Left ventricle myocardium inferior (tissue), 1 donor: ENCODE results near the gene GMPPB. TPM values are rescaled to one million over a fixed set of nuclear protein-coding genes. Genes with fewer than 3 reads are reported as not detected.

Source experiments
- DNase-seq: peaks from one replicate; pipeline ENCODE4 v3.0.0-alpha.2; 2020
- H3K27ac ChIP-seq: fragments of 200-600 bp; replicated peaks from 2 replicates; pipeline ENCODE4 v1.8.0; 2021
- H3K27me3 ChIP-seq: fragments of 200-600 bp; 2 replicates; pipeline ENCODE4 v1.8.0; 2021; ENCODE audit warnings: low read depth
- H3K36me3 ChIP-seq: fragments of 200-600 bp; 2 replicates; pipeline ENCODE4 v1.8.0; 2021
- H3K4me1 ChIP-seq: fragments of 200-600 bp; 2 replicates; pipeline ENCODE4 v1.8.0; 2021
- H3K4me3 ChIP-seq: fragments of 200-600 bp; 2 replicates; pipeline ENCODE4 v1.8.0; 2021; ENCODE audit warnings: mild to moderate bottlenecking, moderate library complexity
- H3K9me3 ChIP-seq: fragments of 200-600 bp; replicated peaks from 2 replicates; pipeline ENCODE4 v1.8.0; 2021
- CTCF ChIP-seq: fragments of 200-600 bp; IDR thresholded peaks from 2 replicates; pipeline ENCODE4 v1.8.0; 2021; ENCODE audit warnings: antibody characterized with exemption, mild to moderate bottlenecking, borderline replicate concordance
- intact Hi-C: fragments of 100-400 bp; cut with micrococcal nuclease; formaldehyde crosslinking; loops from one replicate; pipeline ENCODE4 v1.11.0; 2022
- total RNA-seq: library from RNA; stranded (reverse); fragmentation: NEBNext Ultra II Directional; extraction: Animal tissue kit (Norgen Biotek cat#: 25700); gene quantifications from one replicate; pipeline ENCODE4 v1.2.1, GENCODE V29; 2021
- donor health status: DM: no; HTN: yes; CAD: no; lungs with severe emphysema.

GMPPB gene
- total RNA-seq, 1 donor from 2014 or later, result 15.1 TPM

DNA sequence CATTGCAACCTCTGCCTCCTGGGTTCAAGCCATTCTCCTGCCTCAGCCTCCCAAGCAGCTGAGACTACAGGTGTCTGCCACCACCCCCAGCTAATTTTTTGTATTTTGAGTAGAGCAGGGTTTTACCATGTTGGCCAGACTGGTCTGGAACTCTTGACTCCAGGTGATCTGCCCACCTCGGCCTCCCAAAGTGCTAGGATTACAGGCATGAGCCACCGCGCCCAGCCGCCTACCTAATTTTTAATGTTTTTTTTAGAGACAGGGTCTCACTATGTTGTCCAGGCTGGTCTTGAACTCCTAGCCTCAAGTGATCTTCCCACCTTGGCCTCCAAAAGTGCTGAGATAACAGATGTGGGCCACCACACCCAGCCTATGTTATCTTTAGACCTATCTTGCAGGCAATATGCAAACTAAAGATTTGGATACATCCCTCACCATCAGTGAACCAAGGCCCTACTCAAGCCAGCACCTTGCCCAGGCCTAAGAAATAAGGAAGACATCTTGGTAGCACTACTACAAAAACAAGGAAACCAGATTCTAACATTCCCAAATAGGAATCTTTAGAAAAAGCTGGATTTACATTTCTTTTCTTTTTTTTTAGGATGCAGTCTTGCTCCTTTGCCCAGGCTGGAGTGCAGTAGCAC, 6.3 kb upstream of the GMPPB start:
- Histone ChIP-seq H3K9me3 (no peaks in the 10 kb centered on the region), H3K4me1 (peaks cover 8% of the 10 kb centered on the region), H3K36me3 (peaks cover 90% of the 10 kb centered on the region), H3K27ac (no peak overlapping the region), H3K27me3 (no peaks in the 10 kb centered on the region), H3K4me3 (no peak overlapping the region)
- intact Hi-C loops, result no loop called here
- DNase-seq, result no peak
- TF ChIP-seq CTCF, result no peak

- H3K4me3 ChIP-seq, result no peak overlapping the region
- no peaks in the 10 kb centered on the region for H3K9me3 ChIP-seq
- H3K27me3 ChIP-seq, result no peaks in the 10 kb centered on the region
- no peak overlapping the region for H3K27ac ChIP-seq
- intact Hi-C loops, result no loop called here
- peaks cover 73% of the 10 kb centered on the region for H3K36me3 ChIP-seq
- no peak for TF ChIP-seq CTCF
- H3K4me1 ChIP-seq, result peaks cover 21% of the 10 kb centered on the region
- no peak for DNase-seq
These were observed 4.2 kb upstream of the GMPPB start for GRCh38 chr3:49727924-49728361.

DNA sequence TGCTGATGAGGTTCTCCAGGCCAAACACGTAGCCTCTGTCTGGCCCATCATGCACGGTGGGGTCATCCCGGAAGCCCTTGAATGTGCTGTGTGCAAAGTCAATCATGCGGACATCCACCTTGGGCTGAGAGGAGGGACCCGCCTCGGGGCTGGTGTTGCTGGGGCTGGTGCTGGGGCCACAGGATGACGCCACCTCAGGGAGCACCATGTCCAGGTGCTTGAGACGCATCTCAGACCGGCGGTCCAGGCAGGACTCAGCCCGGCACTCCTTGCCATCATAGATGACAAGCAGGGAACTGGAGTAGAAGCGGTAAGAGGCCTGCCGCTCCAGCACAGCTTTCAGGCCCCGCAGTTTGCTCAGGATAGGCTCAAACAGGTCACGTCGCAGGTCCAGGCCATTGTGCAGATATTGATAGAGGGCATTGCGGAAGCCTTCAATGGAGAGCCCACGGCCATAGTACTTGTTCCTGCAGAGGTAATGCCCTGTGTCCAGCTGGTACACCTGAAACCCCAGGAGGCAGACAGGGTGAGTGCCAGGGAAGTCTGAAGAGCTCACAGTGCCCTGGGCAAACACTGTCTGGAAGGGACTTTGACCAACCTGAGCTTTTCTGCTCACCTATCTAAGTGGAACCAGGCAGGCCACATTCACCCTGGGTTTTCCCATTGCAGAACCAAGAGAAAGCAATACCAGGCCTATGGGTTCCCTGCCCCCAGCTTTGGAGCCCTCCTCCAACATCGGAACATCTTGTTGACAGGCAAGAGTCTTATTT, 3.6 kb upstream of the GMPPB start:
- Histone ChIP-seq H3K9me3 (no peaks in the 10 kb centered on the region), H3K4me1 (peaks cover 27% of the 10 kb centered on the region), H3K4me3 (no peak overlapping the region), H3K27ac (no peak overlapping the region), H3K36me3 (peaks cover 70% of the 10 kb centered on the region), H3K27me3 (no peaks in the 10 kb centered on the region)
- TF ChIP-seq CTCF, result no peak
- intact Hi-C loops, result no loop called here
- peak; percentile 14 for DNase-seq

DNA sequence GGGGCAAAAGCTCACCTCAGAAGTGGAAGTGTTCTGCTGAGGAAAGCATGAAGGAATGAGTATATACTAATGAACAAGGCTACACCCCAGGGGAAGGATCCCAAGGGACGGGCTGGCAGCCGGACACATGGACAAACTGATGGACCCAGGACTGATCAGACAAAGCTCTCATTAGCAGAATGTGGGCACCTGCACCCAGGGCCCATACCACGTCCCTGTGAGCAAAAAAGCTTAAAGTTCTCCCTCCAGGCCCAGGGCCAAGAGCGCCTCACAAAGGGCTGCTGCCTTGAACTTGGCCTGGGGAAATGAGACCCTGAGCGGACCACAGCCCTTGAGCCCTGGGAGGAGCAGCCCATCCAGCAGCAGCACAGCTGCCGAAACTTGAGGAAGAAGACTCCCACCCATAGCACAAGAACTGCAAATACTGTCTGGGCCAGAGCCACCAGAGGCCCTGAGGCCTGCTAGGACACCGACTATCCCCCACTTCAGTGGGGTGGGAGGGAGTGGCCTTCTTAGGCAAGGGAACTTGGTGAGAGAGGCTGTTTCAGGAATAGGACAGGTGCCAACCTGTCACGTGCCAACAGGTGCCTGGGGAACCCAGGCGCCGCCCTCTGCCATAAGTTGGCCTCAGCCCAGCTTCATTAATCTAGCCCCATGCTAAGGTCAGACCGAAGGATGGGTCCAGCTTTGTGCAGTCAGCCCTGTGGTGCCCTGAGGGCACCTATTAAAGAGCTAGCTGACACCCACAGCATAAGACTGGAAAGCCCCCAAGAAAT, 2.3 kb upstream of the GMPPB start:
- H3K9me3 ChIP-seq, result no peaks in the 10 kb centered on the region
- TF ChIP-seq CTCF, result no peak
- peaks cover 33% of the 10 kb centered on the region for H3K4me1 ChIP-seq
- peak overlapping the region; percentile 96 for H3K27ac ChIP-seq
- peak; percentile 12 for DNase-seq
- intact Hi-C loops, result no loop called here
- H3K27me3 ChIP-seq, result no peaks in the 10 kb centered on the region
- peaks cover 70% of the 10 kb centered on the region for H3K36me3 ChIP-seq
- no peak overlapping the region for H3K4me3 ChIP-seq

DNA sequence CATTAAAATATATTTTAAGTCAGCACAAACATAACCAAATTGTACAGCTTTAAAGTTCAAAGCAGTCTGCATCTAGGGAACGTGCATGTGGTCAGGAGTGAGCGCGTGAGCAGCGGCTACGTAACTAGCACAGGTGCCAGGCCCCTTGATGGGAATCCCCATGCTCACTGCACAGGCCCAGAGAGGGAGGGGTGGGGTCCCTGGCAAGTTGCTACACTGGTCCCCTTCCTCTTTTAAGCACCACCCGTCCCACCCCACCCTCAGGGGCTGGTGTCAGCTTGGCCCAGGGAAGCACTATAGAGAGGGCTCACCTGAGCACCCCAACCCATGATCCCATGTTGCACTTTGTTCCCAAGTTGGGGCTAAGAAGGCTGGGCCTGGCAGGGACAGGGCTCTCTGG, 835 bp upstream of the GMPPB start:
- peaks cover 48% of the 10 kb centered on the region for H3K4me1 ChIP-seq
- DNase-seq, result peak; percentile 15
- intact Hi-C loops, result no loop called here

More for the DNA sequence above, 835 bp upstream of the GMPPB start:
- Histone ChIP-seq H3K36me3 (peaks cover 62% of the 10 kb centered on the region), H3K4me3 (peak overlapping the region; percentile 96), H3K27ac (peak overlapping the region; percentile 96), H3K9me3 (no peaks in the 10 kb centered on the region), H3K27me3 (no peaks in the 10 kb centered on the region)
- no peak for TF ChIP-seq CTCF
